ENCODE data around the gene RPA4.

DNA sequence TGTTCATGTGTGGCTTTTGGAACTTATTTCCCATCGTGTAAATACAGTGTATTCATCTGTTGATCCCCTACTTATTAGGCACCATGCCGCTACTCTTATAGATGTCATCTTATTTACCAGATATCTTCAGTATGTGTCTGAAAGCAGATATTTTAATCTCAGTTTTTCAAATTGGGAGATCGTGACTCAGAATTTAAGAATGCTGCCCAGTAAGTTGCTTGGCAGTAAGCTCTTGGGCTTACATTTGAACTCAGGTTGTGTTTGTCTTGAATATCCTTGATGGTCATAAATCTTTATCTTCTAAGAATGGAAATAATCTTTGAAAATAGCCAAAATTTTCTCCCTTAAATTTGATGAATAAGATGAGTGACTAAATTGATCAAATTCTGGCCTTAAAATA, 45.9 kb upstream of the RPA4 start:
- TF ChIP-seq, protein P1, sequence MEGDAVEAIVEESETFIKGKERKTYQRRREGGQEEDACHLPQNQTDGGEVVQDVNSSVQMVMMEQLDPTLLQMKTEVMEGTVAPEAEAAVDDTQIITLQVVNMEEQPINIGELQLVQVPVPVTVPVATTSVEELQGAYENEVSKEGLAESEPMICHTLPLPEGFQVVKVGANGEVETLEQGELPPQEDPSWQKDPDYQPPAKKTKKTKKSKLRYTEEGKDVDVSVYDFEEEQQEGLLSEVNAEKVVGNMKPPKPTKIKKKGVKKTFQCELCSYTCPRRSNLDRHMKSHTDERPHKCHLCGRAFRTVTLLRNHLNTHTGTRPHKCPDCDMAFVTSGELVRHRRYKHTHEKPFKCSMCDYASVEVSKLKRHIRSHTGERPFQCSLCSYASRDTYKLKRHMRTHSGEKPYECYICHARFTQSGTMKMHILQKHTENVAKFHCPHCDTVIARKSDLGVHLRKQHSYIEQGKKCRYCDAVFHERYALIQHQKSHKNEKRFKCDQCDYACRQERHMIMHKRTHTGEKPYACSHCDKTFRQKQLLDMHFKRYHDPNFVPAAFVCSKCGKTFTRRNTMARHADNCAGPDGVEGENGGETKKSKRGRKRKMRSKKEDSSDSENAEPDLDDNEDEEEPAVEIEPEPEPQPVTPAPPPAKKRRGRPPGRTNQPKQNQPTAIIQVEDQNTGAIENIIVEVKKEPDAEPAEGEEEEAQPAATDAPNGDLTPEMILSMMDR (IDR thresholded peaks at IDR 0.05; ENCODE audit: low read depth, low read length, poor library complexity, severe bottlenecking), result no peak
- no peak for TF ChIP-seq EZH2phosphoT487 (IDR thresholded peaks at IDR 0.05; ENCODE audit: borderline replicate concordance, low read length)

Measured in DOHH2 (cell line).